ENCODE measurements around the gene DLG5.

Gene DLG5

DNA sequence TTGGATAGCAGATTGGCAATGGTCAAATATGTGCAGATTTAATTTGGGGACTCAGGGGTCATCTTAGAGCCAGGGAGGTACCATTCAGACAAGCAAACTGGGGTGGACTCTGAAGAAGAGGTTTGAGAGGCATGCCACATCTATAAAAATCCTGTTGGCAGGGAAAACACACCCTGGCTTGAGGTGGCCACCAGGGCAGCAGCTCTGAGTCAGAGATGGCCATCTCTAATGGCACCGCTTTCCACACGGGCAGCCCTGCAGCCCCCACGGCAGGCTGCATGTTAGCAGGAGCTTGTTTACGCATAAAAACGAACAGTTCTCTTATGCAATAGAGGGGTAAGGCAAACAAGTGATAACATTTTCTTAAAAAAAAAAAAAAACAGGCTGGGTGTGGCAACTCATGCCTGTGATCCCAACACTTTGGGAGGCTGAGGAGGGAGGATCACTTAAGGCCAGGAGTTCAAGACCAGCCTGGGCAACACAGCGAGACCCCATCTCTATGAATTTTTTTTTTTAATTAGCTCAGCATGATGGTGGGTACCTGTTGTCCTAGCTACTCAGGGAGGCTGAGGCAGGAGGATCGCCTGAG is 14.9 kb downstream of the DLG5 start:
- DNase-seq = no peak

DNA sequence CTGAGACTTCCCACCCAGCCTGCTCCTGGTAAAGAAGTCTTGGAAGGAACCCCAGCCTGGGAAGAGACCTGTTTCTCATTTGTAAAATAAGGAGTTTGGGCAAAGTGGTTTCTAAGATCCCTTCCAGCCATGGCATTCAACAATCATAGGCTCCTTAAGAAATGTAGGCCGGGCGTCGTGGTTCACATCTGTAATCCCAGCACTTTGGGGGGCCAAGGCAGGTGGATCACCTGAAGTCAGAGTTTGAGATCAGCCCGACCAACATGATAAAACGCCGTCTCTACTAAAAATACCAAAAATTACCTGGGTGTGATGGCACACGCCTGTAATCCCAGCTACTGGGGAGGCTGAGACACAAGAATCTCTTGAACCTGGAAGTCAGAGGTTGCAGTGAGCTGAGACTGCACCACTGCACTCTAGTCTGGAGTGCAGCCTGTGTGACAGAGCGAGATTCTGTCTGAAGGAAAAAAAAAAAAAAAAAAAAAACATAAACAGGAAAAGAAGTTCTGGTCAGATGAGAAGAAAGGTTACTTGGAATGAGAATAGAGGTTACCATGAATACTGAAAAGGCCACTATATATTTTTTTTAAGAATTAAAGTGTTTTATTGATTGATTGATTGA is 15.9 kb downstream of the DLG5 start:
- DNase-seq = no peak

- DNase-seq = no peak
Measured at GRCh38 chr10:77909749-77910375, 16.7 kb downstream of the DLG5 start.

DNA sequence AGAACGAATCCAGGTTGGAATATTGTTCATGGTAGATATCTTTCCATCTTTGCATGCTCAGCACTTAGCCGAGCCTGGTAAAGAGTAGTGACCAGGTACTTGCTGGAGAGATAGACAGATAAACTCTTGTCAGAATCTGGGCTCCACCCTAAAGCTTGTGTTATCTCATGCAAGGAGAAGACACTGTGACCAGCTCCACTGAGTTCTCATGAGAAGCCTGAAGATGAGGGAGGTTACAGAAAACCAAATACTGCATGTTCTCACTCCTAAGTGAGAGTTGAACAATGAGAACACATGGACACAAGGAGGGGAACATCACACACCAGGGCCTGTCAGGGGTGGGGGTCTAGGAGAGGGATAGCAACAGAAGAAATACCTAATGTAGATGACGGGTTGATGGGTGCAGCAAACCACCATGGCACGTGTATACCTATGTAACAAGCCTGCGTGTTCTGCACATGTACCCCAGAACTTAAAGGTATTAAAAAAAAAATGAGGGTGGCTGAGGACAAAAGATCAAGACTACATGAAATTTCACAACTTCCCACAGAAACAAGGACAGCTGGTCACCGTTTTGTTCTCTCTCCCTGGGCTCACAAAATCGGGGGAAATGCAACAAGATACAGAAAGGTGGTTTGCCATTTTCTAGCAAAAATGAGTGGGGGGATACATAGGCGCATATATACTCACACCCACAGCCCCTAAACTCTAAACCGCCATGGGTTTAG is 17.4 kb downstream of the DLG5 start:
- DNase-seq = no peak

- DNase-seq = no peak
Measured at GRCh38 chr10:77907900-77908717, 18.4 kb downstream of the DLG5 start.

GRCh38 chr10:77907462-77907861 is 19.1 kb downstream of the DLG5 start:
- DNase-seq = no peak

DNA sequence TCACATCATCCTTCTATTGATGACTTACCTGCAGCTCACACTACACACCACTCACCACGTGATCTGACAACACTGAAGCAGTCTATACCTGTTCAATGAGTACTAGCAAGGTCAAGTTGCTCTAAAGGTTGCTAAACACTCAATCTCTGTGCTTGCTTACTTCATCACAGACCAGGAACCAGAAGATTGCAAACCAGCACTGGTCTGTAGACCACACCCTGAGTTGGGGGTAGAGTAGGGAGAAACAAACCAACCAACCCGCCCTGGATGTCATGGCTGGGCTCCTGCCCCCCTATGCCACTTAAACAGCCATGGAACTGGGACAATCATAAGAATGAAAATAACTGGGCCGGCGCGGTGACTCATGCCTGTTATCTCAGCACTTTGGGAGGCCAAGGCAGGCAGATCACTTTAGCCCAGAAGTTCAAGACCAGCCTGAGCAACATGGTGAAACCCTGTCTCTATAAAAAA is 19.6 kb downstream of the DLG5 start:
- no peak for DNase-seq

- no peak for DNase-seq
Measured at GRCh38 chr10:77905781-77906180, 20.8 kb downstream of the DLG5 start.

- no peak for DNase-seq
Measured at GRCh38 chr10:77905086-77905748, 21.3 kb downstream of the DLG5 start.

GRCh38 chr10:77904100-77904840 is 22.3 kb downstream of the DLG5 start:
- no peak for DNase-seq

DNA sequence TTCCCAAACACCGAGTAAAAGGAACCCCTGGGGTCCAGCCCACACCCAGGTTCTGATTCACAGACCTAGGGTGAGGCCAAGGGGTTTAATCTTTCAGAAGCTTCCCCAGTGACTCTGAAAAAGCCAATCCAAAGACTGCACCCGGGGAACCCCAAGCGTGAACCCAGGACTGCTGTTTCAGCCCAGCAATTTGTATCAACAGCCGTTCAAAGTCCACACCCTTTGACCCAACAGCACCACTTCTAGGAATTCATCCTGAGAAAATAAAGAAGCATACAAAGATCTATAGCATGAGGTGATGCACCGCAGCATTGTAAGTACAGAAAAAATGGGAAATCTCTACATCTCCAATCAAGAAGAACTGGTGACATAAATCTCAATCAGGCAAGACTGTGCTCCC is 24.4 kb downstream of the DLG5 start:
- DNase-seq = no peak

DNA sequence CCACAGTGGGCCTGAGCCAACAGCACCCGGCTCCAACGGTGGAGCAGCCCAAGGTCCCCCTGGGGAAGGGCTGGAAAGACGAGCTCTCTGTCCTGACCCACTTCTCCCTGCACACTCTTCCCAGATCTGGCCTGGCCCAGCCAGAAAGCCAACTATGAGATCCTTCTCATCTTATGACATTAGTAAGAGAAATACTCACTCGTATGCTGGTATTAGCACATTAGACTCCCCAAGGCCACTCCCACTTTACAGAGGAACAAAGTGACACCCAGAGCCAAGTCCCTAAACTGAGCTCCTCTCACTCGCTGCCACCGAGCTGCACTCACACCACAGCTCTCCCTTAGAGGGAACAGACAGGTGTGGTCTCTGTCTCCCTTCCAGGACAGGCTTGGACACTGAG is 24.8 kb downstream of the DLG5 start:
- no peak for DNase-seq

GRCh38 chr10:77899690-77900089 is 26.9 kb downstream of the DLG5 start:
- no peak for DNase-seq

GRCh38 chr10:77899080-77899477 is 27.5 kb downstream of the DLG5 start:
- no peak for DNase-seq

GRCh38 chr10:77898323-77899079 is 28.1 kb downstream of the DLG5 start:
- no peak for DNase-seq

GRCh38 chr10:77896058-77896457 is 30.5 kb downstream of the DLG5 start:
- DNase-seq = no peak

GRCh38 chr10:77894058-77894457 is 32.5 kb downstream of the DLG5 start:
- no peak for DNase-seq

DNA sequence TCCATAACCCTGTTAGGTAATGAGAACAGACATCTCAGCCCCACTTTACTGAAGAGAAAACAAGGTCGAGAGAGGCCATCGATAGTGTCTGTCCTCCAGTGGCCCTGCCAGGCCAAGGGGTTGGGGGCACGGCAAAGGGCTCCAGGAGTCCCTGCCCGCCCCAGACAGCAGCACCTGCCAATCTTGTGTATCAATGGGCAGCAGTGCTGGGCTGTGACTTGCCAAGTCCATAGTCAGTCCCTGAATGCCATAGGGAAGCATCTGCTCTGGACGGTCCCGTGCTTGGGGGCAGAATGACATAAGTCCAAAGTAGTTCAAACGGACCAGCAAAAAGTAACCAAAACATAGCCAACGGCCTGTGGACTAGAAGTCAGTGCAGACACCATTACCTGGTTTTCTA is 33.2 kb downstream of the DLG5 start:
- no peak for DNase-seq

DNA sequence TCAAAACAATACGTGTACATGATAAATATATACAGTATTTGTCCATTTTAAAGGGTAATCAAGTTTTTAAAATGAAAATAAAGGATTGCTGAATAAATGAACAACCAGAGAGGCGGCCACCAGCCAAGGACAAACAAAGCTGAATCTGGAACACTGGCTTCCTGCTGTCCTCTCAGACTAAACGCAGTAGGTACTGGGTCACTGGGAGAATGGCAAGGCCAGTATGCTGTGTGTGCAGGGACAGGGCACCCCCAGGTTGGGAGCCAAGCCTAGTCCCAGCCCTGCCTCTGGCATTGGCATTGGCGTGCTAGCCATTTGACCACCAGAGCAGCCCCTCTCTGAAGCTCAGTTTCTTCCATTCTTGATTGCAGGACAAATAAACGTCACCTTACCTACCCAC is 33.8 kb downstream of the DLG5 start:
- DNase-seq = no peak

GRCh38 chr10:77892021-77892739 is 34.4 kb downstream of the DLG5 start:
- DNase-seq = no peak
